Stimulated activated CD8-positive, alpha-beta memory T cell treated with anti-CD3 and anti-CD28 coated beads, Interleukin-7, amount 100 ng/mL, for 4 hours (primary cell): ENCODE data around the gene ALDH1B1.

Source experiments
- DNase-seq, 2 donors: peaks; one replicate each; pipeline ENCODE4 v3.0.0-alpha.2; 2020; ENCODE audit warnings: low read depth in 2 of 2

ALDH1B1 gene

DNA sequence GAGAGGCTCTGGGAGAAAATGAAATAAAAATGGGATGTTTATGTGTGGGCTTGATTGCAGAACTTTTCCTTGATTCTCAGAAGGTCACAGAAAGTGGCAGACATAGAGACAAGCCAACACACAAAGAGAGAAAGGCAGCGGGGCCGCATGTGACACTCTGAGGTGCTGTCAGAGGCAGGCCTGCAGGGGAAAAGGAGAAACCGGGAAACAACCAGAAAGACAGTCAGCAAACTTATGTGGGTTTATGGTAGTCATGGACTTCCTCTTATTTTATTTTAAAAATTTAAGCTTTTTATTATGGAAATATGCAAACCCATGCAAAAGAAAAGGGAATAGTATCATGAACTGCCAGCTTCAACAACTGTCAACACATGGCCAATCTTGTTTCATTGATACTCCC lies 48.0 kb downstream of the ALDH1B1 start:
- no peak for DNase-seq

DNA sequence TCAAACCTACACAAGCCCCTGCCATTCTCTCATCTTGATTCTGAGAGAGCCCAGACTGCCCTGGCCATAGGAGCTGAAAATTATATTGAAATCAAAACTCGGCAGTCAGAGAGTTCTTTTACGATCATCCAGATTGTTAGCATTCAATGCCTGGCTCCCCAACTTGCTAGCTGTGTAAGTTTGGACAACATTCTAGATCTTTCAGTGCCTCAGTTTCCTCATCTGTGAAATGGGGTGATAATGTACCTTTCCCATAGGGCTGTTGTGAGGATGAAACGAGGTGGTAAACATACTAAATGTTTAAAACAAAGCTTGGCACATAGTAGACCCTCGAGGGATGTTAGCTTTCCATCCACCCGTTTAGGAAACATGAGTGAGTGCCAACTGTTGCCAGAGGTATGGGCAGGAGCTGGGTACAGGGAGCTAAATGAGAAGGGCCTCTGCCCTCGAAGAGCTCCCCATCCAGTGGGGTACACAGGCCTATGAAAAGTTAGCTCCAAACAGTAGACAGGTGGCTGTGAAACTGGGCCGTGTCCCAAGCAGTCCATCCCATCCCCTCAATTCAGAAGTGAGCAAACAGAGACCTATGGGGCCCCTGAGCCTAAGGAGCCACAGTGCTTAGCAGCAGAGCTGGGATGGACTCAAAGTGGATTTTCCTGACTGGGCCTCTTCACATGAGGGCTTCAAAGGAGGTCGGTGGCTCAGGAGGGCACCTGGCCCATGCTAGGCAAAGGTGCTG lies 49.0 kb downstream of the ALDH1B1 start:
- DNase-seq: no peak

DNA sequence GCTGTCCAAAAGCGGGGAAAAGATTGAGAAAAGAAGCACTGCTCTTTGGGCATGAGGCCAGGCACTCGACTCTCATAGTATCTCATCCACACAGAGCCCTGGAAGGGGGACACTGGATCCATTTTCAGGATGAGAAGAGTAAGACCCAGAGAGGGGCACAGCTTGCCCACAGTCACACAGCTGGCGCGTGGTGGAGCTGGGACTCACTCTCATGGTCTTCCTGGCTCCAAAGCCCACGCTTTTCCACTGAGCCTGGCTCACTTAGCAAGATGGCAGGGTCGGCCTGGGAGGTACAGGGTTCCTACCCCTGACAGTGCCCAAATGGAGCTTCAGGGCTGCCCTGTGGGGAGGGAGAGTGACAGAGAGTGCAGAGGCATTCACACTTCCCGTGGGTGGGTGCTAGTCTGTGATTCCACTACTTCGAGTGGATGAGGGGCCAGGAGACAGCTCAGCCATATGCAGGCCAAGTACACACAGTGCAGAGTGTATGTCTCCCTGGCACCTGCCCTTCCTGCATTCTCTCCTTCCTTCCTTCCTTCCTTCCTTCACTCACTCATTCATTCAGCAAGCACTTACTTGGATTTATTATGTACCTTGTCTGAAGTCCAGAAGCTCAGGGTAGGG lies 50.1 kb downstream of the ALDH1B1 start:
- no peak for DNase-seq

- no peak for DNase-seq
Measured at GRCh38 chr9:38443181-38443580, 50.7 kb downstream of the ALDH1B1 start.

DNA sequence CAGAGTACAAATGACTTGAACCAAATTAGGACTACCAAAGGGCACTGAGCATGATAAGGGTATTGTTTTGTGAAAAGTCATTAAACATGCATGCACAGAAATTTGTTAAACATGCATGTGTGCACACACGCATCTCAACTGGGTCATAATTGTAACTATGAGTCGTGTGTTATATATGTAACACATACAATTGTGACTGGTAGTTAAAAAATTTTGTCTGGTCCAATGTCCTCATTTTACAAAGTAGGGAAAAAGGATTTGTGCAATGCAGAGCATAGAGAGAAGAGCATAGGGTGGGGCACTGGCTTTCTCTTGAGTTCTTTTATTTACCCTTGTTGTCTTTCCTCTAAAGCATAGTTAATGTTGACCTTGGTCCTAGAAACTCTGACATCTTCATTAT lies 51.1 kb downstream of the ALDH1B1 start:
- no peak for DNase-seq

- no peak for DNase-seq
Measured at GRCh38 chr9:38445154-38446043, 52.9 kb downstream of the ALDH1B1 start.

GRCh38 chr9:38447703-38448102 lies 55.2 kb downstream of the ALDH1B1 start:
- no peak for DNase-seq
